HCT116 (cell line): Measurements from ENCODE around the gene PTPN9. TPM values are rescaled to one million over a fixed set of nuclear protein-coding genes. Genes with fewer than 3 reads are reported as not detected.

Experiments used
- ATAC-seq: fragments of 200-7000 bp; cut with Tn5 transposase; 2 replicates; pipeline ENCODE4 v1.9.1; 2020; ENCODE audit warnings: mild to moderate bottlenecking, moderate library complexity
- BruUV-seq: library from RNA; stranded (reverse); fragments of 400-500 nt; replicated peaks from 2 replicates; lab custom pipeline; 2021; lab: Mats Ljungman, UMichigan
- CTCF ChIA-PET: fragments of 300-600 bp; sonication (Branson Sonifier 250); formaldehyde crosslinking; loops from one replicate; lab custom pipeline; 2021; ENCODE audit warnings: antibody characterized with exemption; lab: Charles Lee
- POLR2A ChIA-PET: fragments of 300-600, 350-600 bp; sonication (Branson Sonifier 250); formaldehyde crosslinking; loops from one replicate; lab custom pipeline; 2021; ENCODE audit warnings: antibody characterized with exemption; lab: Charles Lee
- RAD21 ChIA-PET, 2 experiments: fragments of 300-600 bp; sonication (Branson Sonifier 250); formaldehyde crosslinking; loops; one replicate each; lab custom pipeline; 2023; ENCODE audit warnings: low total read pairs in 2 of 2; ENCODE audit not compliant: uncharacterized antibody in 2 of 2, unreplicated experiment in 2 of 2, low non-redundant PET in 1 of 2; lab: Charles Lee
- DNase-seq: peaks from one replicate; pipeline ENCODE4 v3.0.0-alpha.2; 2010; ENCODE audit warnings: low read depth, low spot score
- H2AFZ ChIP-seq: fragments of 200-600 bp; shearing (Covaris generic), sonication (generic); 2 replicates; pipeline ENCODE4 v1.6.1; 2017; ENCODE audit warnings: low read depth, mixed run types, mixed read lengths, antibody characterized with exemption, low read length; ENCODE audit not compliant: poor library complexity, severe bottlenecking
- H3K27ac ChIP-seq: 2 replicates; pipeline ENCODE4 v1.5.1; 2012; ENCODE audit warnings: low read depth, low read length
- H3K27me3 ChIP-seq: fragments of 200-600 bp; sonication (generic); 2 replicates; pipeline ENCODE4 v1.6.1; 2016; ENCODE audit warnings: mixed run types, low read length, mixed read lengths; ENCODE audit not compliant: insufficient read depth
- H3K36me3 ChIP-seq, 2 experiments: fragments of 200-500 bp in 1 of 2; fragments of 200-600 bp in 1 of 2; sonication (Bioruptor generic) in 1 of 2; sonication (generic) in 1 of 2; 2 replicates each; pipeline versions ENCODE4 v1.5.1 to v1.6.1; 2014 to 2016; ENCODE audit warnings: low read length in 2 of 2, inconsistent platforms in 1 of 2, mixed read lengths in 1 of 2, mixed run types in 1 of 2; ENCODE audit not compliant: insufficient read depth in 2 of 2, control insufficient read depth in 1 of 2
- H3K4me1 ChIP-seq, 2 experiments: fragments of 200-600 bp in 1 of 2; sonication (generic) in 1 of 2; 2 replicates each; pipeline versions ENCODE4 v1.5.1 to v1.6.1; 2012 to 2017; ENCODE audit warnings: low read length in 2 of 2, inconsistent platforms in 1 of 2, mild to moderate bottlenecking in 1 of 2, mixed read lengths in 1 of 2, mixed run types in 1 of 2, moderate library complexity in 1 of 2; ENCODE audit not compliant: insufficient read depth in 2 of 2, control insufficient read depth in 1 of 2
- H3K4me2 ChIP-seq: fragments of 200-600 bp; sonication (generic); 2 replicates; pipeline ENCODE4 v1.6.1; 2017; ENCODE audit warnings: mixed run types, low read length, mixed read lengths
- H3K4me3 ChIP-seq, 2 experiments: fragments of 200-600 bp in 1 of 2; sonication (generic) in 1 of 2; replicated peaks in 1 of 2; 2 replicates each; pipeline ENCODE4 v1.5.1; 2011 to 2016; ENCODE audit warnings: low read length in 2 of 2, control low read depth in 1 of 2, low read depth in 1 of 2, mild to moderate bottlenecking in 1 of 2, mixed read lengths in 1 of 2, mixed run types in 1 of 2
- H3K79me2 ChIP-seq: fragments of 200-600 bp; sonication (generic); 2 replicates; pipeline ENCODE4 v1.6.1; 2017; ENCODE audit warnings: mild to moderate bottlenecking, mixed run types, low read length, moderate library complexity, mixed read lengths; ENCODE audit not compliant: insufficient read depth
- H3K9ac ChIP-seq: fragments of 200-600 bp; sonication (generic); 2 replicates; pipeline ENCODE4 v1.6.1; 2016; ENCODE audit warnings: low read length, mixed read lengths
- H3K9me2 ChIP-seq: fragments of 200-600 bp; sonication (generic), shearing (Covaris generic); 2 replicates; pipeline ENCODE4 v1.6.1; 2017; ENCODE audit warnings: mixed run types, mild to moderate bottlenecking, moderate library complexity; ENCODE audit not compliant: insufficient read depth
- H3K9me3 ChIP-seq, 2 experiments: fragments of 200-500 bp in 1 of 2; fragments of 200-600 bp in 1 of 2; sonication (Bioruptor generic) in 1 of 2; sonication (generic) in 1 of 2; 2 replicates each; pipeline ENCODE4 v1.6.1; 2014 to 2017; ENCODE audit warnings: low read length in 2 of 2, mixed read lengths in 2 of 2, inconsistent platforms in 1 of 2, low read depth in 1 of 2, mild to moderate bottlenecking in 1 of 2, mixed run types in 1 of 2, moderate library complexity in 1 of 2; ENCODE audit not compliant: control insufficient read depth in 1 of 2, insufficient read depth in 1 of 2
- H4K20me1 ChIP-seq: fragments of 200-600 bp; sonication (generic), shearing (Covaris generic); 2 replicates; pipeline ENCODE4 v1.6.1; 2017; ENCODE audit warnings: mixed run types, mild to moderate bottlenecking, moderate library complexity; ENCODE audit not compliant: insufficient read depth
- CBX3 ChIP-seq: IDR thresholded peaks from 2 replicates; pipeline ENCODE4 v1.6.1; 2012; ENCODE audit warnings: low read depth
- CEBPB ChIP-seq: IDR thresholded peaks from 2 replicates; pipeline ENCODE4 v1.6.1; 2012; ENCODE audit warnings: low read depth
- ELF1 ChIP-seq: IDR thresholded peaks from 2 replicates; pipeline ENCODE4 v1.6.1; 2012; ENCODE audit warnings: low read depth, borderline replicate concordance
- POLR2A ChIP-seq: IDR thresholded peaks from 2 replicates; pipeline ENCODE4 v1.7.0; 2011; ENCODE audit warnings: borderline replicate concordance; ENCODE audit not compliant: insufficient read depth, insufficient read length; ENCODE audit errors: extremely low read depth
- POLR2AphosphoS5 ChIP-seq: IDR thresholded peaks from 2 replicates; pipeline ENCODE4 v1.6.1; 2011; ENCODE audit warnings: mild to moderate bottlenecking, low read depth, low read length, moderate library complexity
- RAD21 ChIP-seq: IDR thresholded peaks from 2 replicates; pipeline ENCODE4 v1.6.1; 2012; ENCODE audit warnings: low read depth, mild to moderate bottlenecking
- intact Hi-C: fragments of 100-400 bp; cut with micrococcal nuclease; formaldehyde crosslinking; loops from 2 replicates; pipeline ENCODE4 v1.10.0; 2022
- total RNA-seq: library from RNA; stranded (reverse); gene quantifications from one replicate; pipeline ENCODE4 v1.2.1, GENCODE V29; 2021; ENCODE audit not compliant: unreplicated experiment

Gene PTPN9
- total RNA-seq, 1 experiment from 2014 or later, result 21.1 TPM

- POLR2A ChIA-PET, result interaction anchor here (1.0 kb wide), 1 partner anchor 10 kb away, joined by 3 read pairs; no protein-coding TSS in a partner anchor
- CTCF ChIA-PET, result interaction anchor here (1.3 kb wide), 1 partner anchor 9 kb away, joined by 4 read pairs; no protein-coding TSS in a partner anchor
- H3K9me3 ChIP-seq, result no peaks in the 10 kb centered on the region
- no peaks in the 10 kb centered on the region for H3K79me2 ChIP-seq
- no peak overlapping the region for H2AFZ ChIP-seq
- no peak overlapping the region for H3K4me2 ChIP-seq
- no peak for DNase-seq
- intact Hi-C loops, result no loop called here
- H3K27me3 ChIP-seq, result no peaks in the 10 kb centered on the region
- TF ChIP-seq ELF1 (no peak), CEBPB (peak; percentile 47), POLR2A (no peak)
- RAD21 ChIA-PET, result no interaction called here
- H4K20me1 ChIP-seq, result no peaks in the 10 kb centered on the region
- H3K36me3 ChIP-seq, result peaks cover 5 to 14% of the 10 kb centered on the region in 2 experiments
- no peak overlapping the region for H3K9ac ChIP-seq
- no TSS peak for BruUV-seq
- H3K9me2 ChIP-seq, result no peaks in the 10 kb centered on the region
- H3K27ac ChIP-seq, result no peak overlapping the region
- peaks cover 0 to 4% of the 10 kb centered on the region in 2 experiments; a peak in 1 of 4 replicates for H3K4me1 ChIP-seq
- ATAC-seq, result no peak
- no peak overlapping the region for H3K4me3 ChIP-seq
Observed at GRCh38 chr15:75523011-75523410, 56.1 kb downstream of the PTPN9 start.

- intact Hi-C loops, result no loop called here
- Histone ChIP-seq H3K9me3 (no peaks in the 10 kb centered on the region), H3K4me2 (peak overlapping the region; percentile 63), H3K9ac (no peak overlapping the region), H3K9me2 (no peaks in the 10 kb centered on the region), H3K27me3 (no peaks in the 10 kb centered on the region), H2AFZ (no peak overlapping the region), H3K79me2 (no peaks in the 10 kb centered on the region), H4K20me1 (no peaks in the 10 kb centered on the region), H3K27ac (peak overlapping the region; percentile 34; the same call in 1 of the 2 replicates), H3K4me3 (no peak overlapping the region), H3K36me3 (peaks cover 6 to 17% of the 10 kb centered on the region in 2 experiments; a peak in 3 of 4 replicates), H3K4me1 (peaks cover 9 to 27% of the 10 kb centered on the region in 2 experiments)
- RAD21 ChIA-PET, result no interaction called here
- CTCF ChIA-PET, result no interaction called here
- no peak for ATAC-seq
- DNase-seq, result no peak
- no TSS peak for BruUV-seq
- POLR2A ChIA-PET, result no interaction called here
- TF ChIP-seq POLR2AphosphoS5, result no peak
- TF ChIP-seq CBX3, result no peak
- TF ChIP-seq RAD21, result no peak
Observed at GRCh38 chr15:75517233-75517632, 61.9 kb downstream of the PTPN9 start.
